GM21360 (cell line): ENCODE results near the gene SUPT7L.
"Not testable (repeated sequence)": the region's sequence is repeated elsewhere in the genome, so short reads cannot be mapped to it uniquely, and the experiment has no call there.

ENCODE experiments used
- ATAC-seq: cut with Tn5 transposase; IDR thresholded peaks from one replicate; pipeline ENCODE4 v1.9.1; 2021; ENCODE audit warnings: mild to moderate bottlenecking, moderate library complexity; ENCODE audit not compliant: unreplicated experiment

Gene SUPT7L

DNA sequence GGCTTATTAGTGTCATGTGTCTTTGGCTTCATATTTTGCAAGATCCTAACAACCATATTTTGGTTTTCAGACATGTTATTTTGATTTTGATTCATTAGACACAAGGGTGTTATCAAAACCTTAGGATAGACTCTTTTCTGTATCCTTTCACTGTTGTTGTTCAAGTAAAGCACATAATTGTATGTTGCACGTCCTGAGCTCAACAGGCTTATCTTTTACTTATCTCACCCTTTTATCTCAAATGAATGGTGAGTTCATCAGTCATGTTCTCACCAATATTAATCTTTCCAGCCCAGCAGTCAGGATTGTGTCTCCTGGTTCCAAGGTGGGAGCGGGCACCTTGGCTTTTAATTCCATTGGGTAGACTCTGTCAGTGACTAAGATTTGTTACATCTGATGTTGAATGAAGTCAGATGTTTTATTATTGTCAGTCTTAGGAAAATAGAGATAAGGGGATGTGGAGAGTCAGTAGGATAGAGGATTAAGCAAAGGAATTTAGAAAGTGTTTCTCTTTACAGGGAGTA lies 22.6 kb downstream of the SUPT7L start:
- ATAC-seq = no peak

DNA sequence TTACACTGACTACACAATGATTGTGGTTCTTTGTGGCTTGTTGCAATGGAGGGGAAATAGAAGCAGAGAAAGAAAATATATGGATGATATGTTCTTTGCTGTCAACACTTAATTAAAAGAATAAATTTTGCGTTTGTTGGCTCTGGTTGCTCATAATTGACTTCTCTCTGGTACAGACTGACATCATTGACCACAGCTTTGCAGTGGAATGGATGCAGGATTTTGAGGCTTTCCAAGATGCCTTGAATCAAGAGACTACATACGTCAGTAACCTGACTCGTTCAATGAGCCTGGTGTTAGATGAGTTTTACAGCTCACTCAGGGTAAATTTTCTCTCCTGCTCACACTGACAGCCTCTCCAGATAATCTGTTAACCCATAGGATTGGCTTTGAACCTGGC lies 24.7 kb downstream of the SUPT7L start:
- no peak for ATAC-seq

- ATAC-seq = no peak
Observed at GRCh38 chr2:27638037-27638637, 25.3 kb downstream of the SUPT7L start.

GRCh38 chr2:27636766-27637165 lies 26.6 kb downstream of the SUPT7L start:
- ATAC-seq = no peak

DNA sequence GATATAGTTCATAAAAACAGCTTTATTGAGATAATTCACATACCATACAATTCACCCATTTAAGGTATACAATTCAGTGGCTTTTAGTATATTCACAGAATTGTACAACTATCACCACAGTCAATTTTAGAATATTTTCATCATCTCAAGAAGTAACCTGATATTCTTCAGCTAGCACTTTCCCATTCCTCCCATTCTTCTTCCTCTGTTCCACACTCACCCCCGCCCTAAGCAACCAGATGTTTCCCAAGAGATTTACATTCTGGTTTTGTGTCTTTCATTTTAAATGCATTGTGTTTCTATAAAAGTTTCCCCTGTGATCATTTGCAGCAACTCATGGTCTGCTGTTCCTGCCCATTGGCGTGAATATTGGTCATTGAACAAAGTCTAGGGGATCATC lies 29.1 kb downstream of the SUPT7L start:
- ATAC-seq = no peak

- not testable (repeated sequence) for ATAC-seq
Observed at GRCh38 chr2:27630257-27630656, 33.2 kb downstream of the SUPT7L start.

DNA sequence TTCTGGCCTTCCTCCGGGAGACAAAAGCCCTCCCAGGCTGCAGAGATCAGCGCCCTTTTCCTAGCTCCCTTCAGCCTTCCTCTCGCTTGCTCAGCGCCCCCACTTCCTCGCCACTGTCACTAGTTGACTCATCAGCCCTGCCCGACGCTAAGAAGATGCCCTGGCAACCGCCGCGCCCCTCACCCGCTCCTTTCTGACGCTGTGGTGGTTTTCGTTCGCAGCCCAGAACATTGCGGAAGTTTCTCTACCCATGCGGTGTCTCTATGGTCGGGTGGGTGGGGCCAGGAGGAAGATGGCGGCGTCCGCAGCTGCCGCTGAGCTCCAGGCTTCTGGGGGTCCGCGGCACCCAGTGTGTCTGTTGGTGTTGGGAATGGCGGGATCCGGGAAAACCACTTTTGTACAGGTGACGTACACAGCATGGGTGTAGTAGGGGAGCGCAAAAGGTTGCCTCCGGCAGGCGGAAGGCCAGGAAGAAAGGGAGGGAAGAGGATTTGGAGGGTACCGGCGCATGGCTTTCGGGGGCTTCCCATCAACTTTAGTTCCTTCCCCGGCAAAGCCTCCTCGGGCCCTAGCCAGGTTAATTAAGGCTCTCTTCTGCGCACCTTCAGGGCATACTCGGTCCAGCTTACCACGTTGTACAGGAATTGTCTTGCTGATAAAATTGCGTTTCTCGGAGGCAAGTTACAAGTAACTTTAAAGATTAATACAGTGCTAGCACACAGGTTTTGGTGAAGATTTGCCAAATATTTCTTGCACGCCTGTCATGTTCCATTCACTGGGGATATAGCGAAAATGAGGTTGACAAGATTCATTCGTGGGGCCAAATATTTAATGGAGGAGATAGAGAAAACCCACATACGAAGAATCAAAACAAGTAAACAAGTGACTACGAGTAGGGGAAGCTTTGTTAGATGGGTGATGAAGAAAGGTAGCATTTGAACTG lies 34.4 kb downstream of the SUPT7L start, which contains the start of the genes CCDC121 and GPN1:
Gene CCDC121 (minus strand): TSS at position 246 of the 943 bp plus-strand sequence. CDS start 1,213 bp downstream, outside the sequence.
Gene GPN1 (plus strand): TSS at position 284 of the 943 bp plus-strand sequence. CDS start 9 bp downstream, at position 293.
- ATAC-seq = peak; percentile 95

DNA sequence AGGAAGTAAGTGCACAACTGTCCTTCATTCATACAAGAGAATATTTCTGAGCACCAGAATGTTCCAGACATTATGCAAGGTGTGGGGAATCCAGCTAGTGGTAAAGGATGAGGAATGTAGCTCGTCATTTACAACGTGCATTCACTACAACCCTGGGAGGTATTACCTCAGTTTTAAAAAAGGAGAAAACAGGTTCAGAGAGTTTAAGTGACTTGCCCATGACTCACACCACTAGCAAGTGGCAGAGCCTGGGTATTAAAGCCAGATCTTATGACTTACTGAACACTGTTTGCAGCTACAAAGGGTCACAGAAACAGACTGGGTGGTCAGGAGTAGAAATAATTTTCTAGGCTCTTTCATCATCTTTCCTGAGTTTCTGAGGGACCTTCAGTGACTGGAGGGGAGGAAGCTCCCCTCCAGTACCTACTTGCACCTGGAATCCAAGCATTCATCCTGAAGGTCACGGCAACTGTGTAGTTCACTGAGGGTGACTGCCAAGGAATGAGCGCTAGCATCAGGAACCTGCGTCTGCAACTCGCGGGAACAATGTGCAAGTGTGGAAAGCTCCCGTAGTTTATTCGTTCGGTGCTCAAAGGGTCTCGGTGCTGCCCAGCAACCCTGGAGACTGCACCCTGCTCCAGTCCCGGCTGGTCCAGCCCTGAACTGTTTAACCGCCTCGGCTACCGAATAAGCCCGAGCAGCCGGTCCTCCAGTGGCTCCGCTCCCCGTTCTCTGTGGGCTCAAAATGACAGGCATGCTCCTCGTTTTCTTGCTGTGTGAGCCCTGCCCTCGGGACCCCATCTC lies 35.2 kb downstream of the SUPT7L start:
- peak; percentile 21 for ATAC-seq

DNA sequence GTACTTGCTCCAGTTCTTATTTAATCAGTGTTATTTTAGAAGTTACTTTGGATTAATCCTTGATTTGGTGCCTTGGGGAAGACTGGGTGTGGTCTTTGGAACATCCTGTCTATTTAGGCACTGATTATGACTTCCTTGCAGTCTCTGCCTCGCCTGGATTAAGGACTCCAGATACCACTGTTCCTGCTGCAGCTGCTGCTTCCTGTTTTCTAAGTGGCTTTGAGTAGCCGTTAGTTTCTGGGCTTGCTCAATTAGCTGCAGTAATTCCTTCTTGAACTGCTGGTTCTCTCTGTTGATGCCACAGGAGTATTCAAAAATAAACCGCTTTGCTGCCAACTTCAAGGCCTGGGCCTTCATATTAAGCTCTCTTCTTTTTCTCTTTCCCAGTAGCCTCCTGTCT lies 36.5 kb downstream of the SUPT7L start:
- ATAC-seq = not testable (repeated sequence)

- not testable (repeated sequence) for ATAC-seq
Observed at GRCh38 chr2:27626323-27626722, 37.1 kb downstream of the SUPT7L start.

GRCh38 chr2:27624943-27625342 lies 38.5 kb downstream of the SUPT7L start:
- no peak for ATAC-seq

- ATAC-seq = no peak
Observed at GRCh38 chr2:27622921-27623384, 40.5 kb downstream of the SUPT7L start.

DNA sequence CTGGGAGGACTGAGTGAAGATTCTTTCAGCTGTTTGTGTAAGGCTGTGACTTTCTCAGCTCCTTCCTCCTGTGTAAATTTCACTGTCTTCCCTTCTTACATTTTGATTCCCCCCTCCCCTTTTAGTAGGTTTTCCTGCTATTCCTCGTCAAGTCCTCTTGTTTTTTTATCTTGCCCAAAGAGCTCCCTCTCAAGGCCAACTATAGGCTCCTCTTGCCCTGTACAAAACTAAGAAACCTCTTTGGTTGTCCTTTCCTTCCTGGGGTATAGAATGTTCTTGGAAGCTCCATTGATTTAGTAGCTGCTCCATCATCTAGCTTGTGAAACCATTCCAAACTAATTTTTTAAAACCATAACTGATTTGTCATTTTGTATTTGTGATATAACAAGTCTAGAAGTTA lies 41.9 kb downstream of the SUPT7L start:
- ATAC-seq = no peak

- ATAC-seq = no peak
Observed at GRCh38 chr2:27615316-27615715, 48.1 kb downstream of the SUPT7L start.

- no peak for ATAC-seq
Observed at GRCh38 chr2:27613985-27614384, 49.4 kb downstream of the SUPT7L start.

DNA sequence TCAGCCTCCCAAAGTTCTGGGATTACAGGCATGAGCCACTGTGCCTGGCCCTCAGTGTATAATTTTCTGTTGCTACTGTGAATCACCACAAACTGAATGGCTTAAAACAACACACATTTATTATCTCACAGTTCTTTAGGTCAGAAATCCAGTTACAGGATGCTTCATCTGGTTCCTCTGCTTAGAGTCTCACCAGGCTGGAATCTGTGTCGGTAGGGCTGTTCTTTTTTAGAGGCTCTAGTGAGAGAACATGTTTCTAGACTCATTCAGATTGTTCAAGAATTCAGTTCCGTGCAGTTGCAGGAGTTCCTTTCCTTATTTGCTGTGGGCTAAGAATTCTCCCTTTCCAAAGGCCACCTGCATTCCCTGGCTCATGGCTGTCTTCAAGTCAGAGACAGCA lies 56.8 kb downstream of the SUPT7L start:
- no peak for ATAC-seq
